K562 (cell line): Measurements from ENCODE around the gene SPRTN. TPM values are rescaled to one million over a fixed set of nuclear protein-coding genes. Genes with fewer than 3 reads are reported as not detected.

Experiments used
- CHD7 ChIP-seq: fragments of 200-600 bp; sonication (generic); IDR thresholded peaks from one replicate; pipeline ENCODE4 v1.6.1; 2012; ENCODE audit warnings: mild to moderate bottlenecking, low read depth, low read length, inconsistent platforms
- E2F6 ChIP-seq, 2 experiments: IDR thresholded peaks; 2 replicates each; pipeline ENCODE4 v1.6.1; 2011; ENCODE audit warnings: borderline replicate concordance in 1 of 2, control low read depth in 1 of 2, low read depth in 1 of 2, low read length in 1 of 2, mild to moderate bottlenecking in 1 of 2, mixed read lengths in 1 of 2, moderate library complexity in 1 of 2; ENCODE audit not compliant: insufficient read depth in 1 of 2, insufficient read length in 1 of 2, poor library complexity in 1 of 2, severe bottlenecking in 1 of 2; ENCODE audit errors: extremely low read depth in 1 of 2
- ZBTB1 ChIP-seq: sonication (generic); formaldehyde crosslinking; IDR thresholded peaks from 2 replicates; pipeline ENCODE4 v1.8.1; 2023; ENCODE audit warnings: missing genetic modification reagents, low read depth, mild to moderate bottlenecking, borderline replicate concordance
- ZNF12 ChIP-seq: sonication (generic); formaldehyde crosslinking; IDR thresholded peaks from 2 replicates; pipeline ENCODE4 v1.4.0; 2020; ENCODE audit warnings: mild to moderate bottlenecking, missing genetic modification reagents
- ZNF232 ChIP-seq: sonication (generic); formaldehyde crosslinking; IDR thresholded peaks from 2 replicates; pipeline ENCODE4 v1.8.0; 2022; ENCODE audit warnings: mild to moderate bottlenecking, missing genetic modification reagents
- polyA plus RNA-seq, 8 experiments: library from polyadenylated mRNA; depleted of rRNA in 4 of 8; stranded (reverse) in 5 of 8; unstranded in 3 of 8; fragments of >200 nt; fragmentation: Nextera tagmentation in 2 of 8; fragmentation: Illumina TruSeq in 1 of 8; extraction: Ambion mirVana in 2 of 8; extraction: Trizol in 1 of 8; gene quantifications; 2 replicates each; pipeline versions ENCODE4 v1.2.1 to v1.2.3, GENCODE V29; 2011 to 2014; ENCODE audit warnings: inconsistent platforms in 1 of 8, missing spikeins in 1 of 8
- total RNA-seq, 7 experiments: library from RNA; depleted of rRNA in 6 of 7; stranded (reverse); fragments of >200 nt in 6 of 7; fragmentation: Illumina TruSeq in 2 of 7; extraction: Trizol in 2 of 7; gene quantifications; 2 replicates each; pipeline versions ENCODE4 v1.2.1 to v1.2.3, GENCODE V29; 2011 to 2021; ENCODE audit warnings: low replicate concordance in 1 of 7
- TF ChIP-seq, protein P1 (sequence below): fragments of 450-650 bp; IDR thresholded peaks from 2 replicates; pipeline ENCODE4 v1.6.1; 2016; ENCODE audit warnings: borderline replicate concordance

The SPRTN gene
- total and polyA plus RNA-seq, 9 of the 15 experiments (the other 6 are each of a cell fraction or from before 2014, with no cell fraction given), result 8.1 to 32.5 (median 21.2) TPM

DNA sequence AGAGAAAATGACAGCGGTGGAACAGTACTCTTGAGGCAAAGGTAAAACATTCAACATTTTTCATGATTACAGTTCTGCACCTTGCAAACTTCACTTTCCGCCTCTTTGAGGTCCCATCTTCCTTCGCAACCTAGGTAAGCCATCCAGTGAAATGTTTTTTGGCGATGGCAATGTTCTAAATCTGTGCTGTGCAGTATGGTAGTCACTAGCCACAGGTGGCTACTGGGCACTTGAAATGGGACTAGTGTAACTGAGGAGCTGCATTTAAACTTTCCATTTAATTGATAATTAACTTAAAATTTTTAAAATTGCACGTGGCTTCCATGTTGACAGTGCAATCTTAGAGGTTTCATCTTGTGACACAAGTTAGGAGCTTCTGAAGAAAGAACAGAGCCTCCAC is 13.4 kb upstream of the SPRTN start (continued):
- no peak for TF ChIP-seq CHD7
- no peak for TF ChIP-seq ZNF232
- TF ChIP-seq ZNF12 (CRISPR knock-in tag), result no peak
- TF ChIP-seq E2F6 (IDR thresholded peaks at IDR 0.05; ENCODE audit: borderline replicate concordance in 1 of 2, extremely low read depth in 1 of 2, insufficient read depth in 1 of 2, insufficient read length in 1 of 2, low read depth in 1 of 2, low read length in 1 of 2, poor library complexity in 1 of 2, severe bottlenecking in 1 of 2), result no peak
- TF ChIP-seq ZBTB1 (CRISPR knock-in tag), result no peak
- TF ChIP-seq, protein P1, sequence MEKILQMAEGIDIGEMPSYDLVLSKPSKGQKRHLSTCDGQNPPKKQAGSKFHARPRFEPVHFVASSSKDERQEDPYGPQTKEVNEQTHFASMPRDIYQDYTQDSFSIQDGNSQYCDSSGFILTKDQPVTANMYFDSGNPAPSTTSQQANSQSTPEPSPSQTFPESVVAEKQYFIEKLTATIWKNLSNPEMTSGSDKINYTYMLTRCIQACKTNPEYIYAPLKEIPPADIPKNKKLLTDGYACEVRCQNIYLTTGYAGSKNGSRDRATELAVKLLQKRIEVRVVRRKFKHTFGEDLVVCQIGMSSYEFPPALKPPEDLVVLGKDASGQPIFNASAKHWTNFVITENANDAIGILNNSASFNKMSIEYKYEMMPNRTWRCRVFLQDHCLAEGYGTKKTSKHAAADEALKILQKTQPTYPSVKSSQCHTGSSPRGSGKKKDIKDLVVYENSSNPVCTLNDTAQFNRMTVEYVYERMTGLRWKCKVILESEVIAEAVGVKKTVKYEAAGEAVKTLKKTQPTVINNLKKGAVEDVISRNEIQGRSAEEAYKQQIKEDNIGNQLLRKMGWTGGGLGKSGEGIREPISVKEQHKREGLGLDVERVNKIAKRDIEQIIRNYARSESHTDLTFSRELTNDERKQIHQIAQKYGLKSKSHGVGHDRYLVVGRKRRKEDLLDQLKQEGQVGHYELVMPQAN, result no peak
